ENCODE data around the gene ARFRP1. TPM values are rescaled to one million over a fixed set of nuclear protein-coding genes. Genes with fewer than 3 reads are reported as not detected.

ARFRP1 gene
- total and polyA plus RNA-seq, 8 donors, result 7.6 to 103 (median 35.9) TPM

GRCh38 chr20:63718996-63719395 is 11.2 kb upstream of the ARFRP1 start:
- no peak for DNase-seq
- H3K27ac ChIP-seq, result no peak overlapping the region
- 94 to 100% (median 98%) methylated on average over 2 of the region's 2 CpGs for WGBS, 5 donors
- H3K27me3 ChIP-seq, result no peaks in the 10 kb centered on the region
- H3K4me3 ChIP-seq, result no peak overlapping the region
- H3K36me3 ChIP-seq, result peaks cover 17 to 93% (median 88%) of the 10 kb centered on the region in 4 donors
- intact Hi-C loops (cut with DNase I; ENCODE audit: low total_unique reads), result no loop called here
- peaks cover 0 to 5% (median 2%) of the 10 kb centered on the region in 4 donors for H3K4me1 ChIP-seq
- peaks cover 0 to 21% (median 9%) of the 10 kb centered on the region in 4 donors for H3K9me3 ChIP-seq
- TF ChIP-seq POLR2AphosphoS5 (IDR thresholded peaks at IDR 0.05) (no peak), POLR2A (IDR thresholded peaks at IDR 0.05) (no peak), EP300 (IDR thresholded peaks at IDR 0.05) (no peak), CTCF (IDR thresholded peaks at IDR 0.05) (no peak)

- WGBS, 5 donors, result 97 to 99% (median 98%) methylated on average over 5 of the region's 5 CpGs
- Histone ChIP-seq H3K27ac (no peak overlapping the region), H3K36me3 (peaks cover 13 to 97% (median 94%) of the 10 kb centered on the region in 4 donors), H3K4me1 (peaks cover 0 to 21% (median 11%) of the 10 kb centered on the region in 4 donors), H3K27me3 (no peaks in the 10 kb centered on the region), H3K9me3 (peaks cover 0 to 21% (median 9%) of the 10 kb centered on the region in 4 donors), H3K4me3 (no peak overlapping the region)
- no peak for DNase-seq
- no peak for TF ChIP-seq POLR2A (IDR thresholded peaks at IDR 0.05)
- TF ChIP-seq CTCF (IDR thresholded peaks at IDR 0.05), result no peak
- no peak for TF ChIP-seq EP300 (IDR thresholded peaks at IDR 0.05)
- TF ChIP-seq POLR2AphosphoS5 (IDR thresholded peaks at IDR 0.05), result no peak
- intact Hi-C loops (cut with DNase I; ENCODE audit: low total_unique reads), result no loop called here
These were observed 7.1 kb upstream of the ARFRP1 start for GRCh38 chr20:63714858-63715257.

GRCh38 chr20:63712191-63712590 is 4.4 kb upstream of the ARFRP1 start:
- 98 to 100% (median 100%) methylated on average over 1 of the region's 1 CpG for WGBS, 5 donors
- peaks cover 11 to 82% (median 76%) of the 10 kb centered on the region in 4 donors for H3K36me3 ChIP-seq
- no peak for DNase-seq
- intact Hi-C loops (cut with DNase I; ENCODE audit: low total_unique reads), result no loop called here
- TF ChIP-seq CTCF (IDR thresholded peaks at IDR 0.05), result no peak
- TF ChIP-seq POLR2AphosphoS5 (IDR thresholded peaks at IDR 0.05), result no peak
- no peak for TF ChIP-seq EP300 (IDR thresholded peaks at IDR 0.05)
- no peak for TF ChIP-seq POLR2A (IDR thresholded peaks at IDR 0.05)
- peaks cover 13 to 37% (median 29%) of the 10 kb centered on the region in 4 donors for H3K4me1 ChIP-seq
- H3K27me3 ChIP-seq, result no peaks in the 10 kb centered on the region
- peaks cover 0 to 11% (median 9%) of the 10 kb centered on the region in 4 donors for H3K9me3 ChIP-seq
- no peak overlapping the region for H3K4me3 ChIP-seq
- no peak overlapping the region for H3K27ac ChIP-seq

GRCh38 chr20:63711085-63711645 is 3.4 kb upstream of the ARFRP1 start:
- intact Hi-C loops (cut with DNase I; ENCODE audit: low total_unique reads), result no loop called here
- H3K27ac ChIP-seq, result no peak overlapping the region
- DNase-seq, result no peak
- WGBS, 5 donors, result 79 to 85% (median 82%) methylated on average over 12 of the region's 12 CpGs
- TF ChIP-seq POLR2A (IDR thresholded peaks at IDR 0.05) (no peak), CTCF (IDR thresholded peaks at IDR 0.05) (no peak)
- peaks cover 23 to 46% (median 39%) of the 10 kb centered on the region in 4 donors for H3K4me1 ChIP-seq
- H3K27me3 ChIP-seq, result no peaks in the 10 kb centered on the region
- no peak overlapping the region for H3K4me3 ChIP-seq
- peaks cover 15 to 78% (median 74%) of the 10 kb centered on the region in 4 donors for H3K36me3 ChIP-seq
- peaks cover 0 to 11% (median 9%) of the 10 kb centered on the region in 4 donors for H3K9me3 ChIP-seq

All from stomach (tissue), 9 donors.